Measurements from ENCODE around the gene PDZD7. TPM values are rescaled to one million over a fixed set of nuclear protein-coding genes. Genes with fewer than 3 reads are reported as not detected.

PDZD7 gene
- total RNA-seq, 4 donors from 2014 or later: under 0.01 to 0.75 (median 0.39) TPM

DNA sequence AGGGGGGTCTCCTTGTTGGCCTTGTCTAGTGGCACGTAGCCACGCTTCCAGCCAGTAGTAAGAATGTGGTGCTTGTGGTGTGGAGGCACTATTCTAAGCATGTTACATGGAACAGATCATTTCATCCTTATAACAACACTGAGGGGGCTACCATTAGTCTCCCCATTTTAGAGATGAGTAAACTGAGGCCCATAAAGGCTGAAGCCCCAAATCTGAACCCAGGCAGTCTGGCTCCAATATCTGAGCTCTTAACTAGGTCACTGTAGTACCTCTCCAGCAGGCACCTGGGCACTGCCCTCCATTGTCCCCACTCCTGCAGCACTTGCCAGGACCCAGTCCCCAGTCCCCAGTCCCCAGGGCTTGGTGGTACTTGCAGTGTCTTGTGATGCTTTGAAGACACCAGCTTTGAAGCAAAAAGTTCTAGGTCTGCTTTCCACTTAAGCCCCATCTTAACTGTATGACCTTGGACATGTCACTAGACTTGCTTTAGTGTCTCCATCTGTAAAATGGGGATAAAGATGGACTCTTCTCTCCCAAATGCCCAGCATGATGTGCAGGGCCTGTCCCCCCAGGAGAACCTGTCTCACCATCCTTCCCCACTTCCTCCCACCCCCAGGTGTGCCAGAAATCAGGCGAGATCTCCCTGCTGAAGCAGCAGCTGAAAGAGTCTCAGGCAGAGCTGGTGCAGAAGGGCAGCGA is 24.9 kb downstream of the PDZD7 start:
- 95% methylated on average over 2 of the region's 4 CpGs for WGBS
- TF ChIP-seq POLR2AphosphoS5 (IDR thresholded peaks at IDR 0.05) (no peak), EP300 (IDR thresholded peaks at IDR 0.05) (no peak)
- TF ChIP-seq, protein P1, sequence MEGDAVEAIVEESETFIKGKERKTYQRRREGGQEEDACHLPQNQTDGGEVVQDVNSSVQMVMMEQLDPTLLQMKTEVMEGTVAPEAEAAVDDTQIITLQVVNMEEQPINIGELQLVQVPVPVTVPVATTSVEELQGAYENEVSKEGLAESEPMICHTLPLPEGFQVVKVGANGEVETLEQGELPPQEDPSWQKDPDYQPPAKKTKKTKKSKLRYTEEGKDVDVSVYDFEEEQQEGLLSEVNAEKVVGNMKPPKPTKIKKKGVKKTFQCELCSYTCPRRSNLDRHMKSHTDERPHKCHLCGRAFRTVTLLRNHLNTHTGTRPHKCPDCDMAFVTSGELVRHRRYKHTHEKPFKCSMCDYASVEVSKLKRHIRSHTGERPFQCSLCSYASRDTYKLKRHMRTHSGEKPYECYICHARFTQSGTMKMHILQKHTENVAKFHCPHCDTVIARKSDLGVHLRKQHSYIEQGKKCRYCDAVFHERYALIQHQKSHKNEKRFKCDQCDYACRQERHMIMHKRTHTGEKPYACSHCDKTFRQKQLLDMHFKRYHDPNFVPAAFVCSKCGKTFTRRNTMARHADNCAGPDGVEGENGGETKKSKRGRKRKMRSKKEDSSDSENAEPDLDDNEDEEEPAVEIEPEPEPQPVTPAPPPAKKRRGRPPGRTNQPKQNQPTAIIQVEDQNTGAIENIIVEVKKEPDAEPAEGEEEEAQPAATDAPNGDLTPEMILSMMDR (IDR thresholded peaks at IDR 0.05): no peak
- intact Hi-C loops (cut with DNase I): no loop called here
- Histone ChIP-seq H3K9me3 (no peaks in the 10 kb centered on the region), H3K36me3 (peaks cover 16 to 54% (median 50%) of the 10 kb centered on the region in 4 donors), H3K4me3 (no peak overlapping the region), H3K27ac (replicated peaks in 1 of 4) (peak overlapping the region in 2 of 4 donors; percentile 66 to 100), H3K4me1 (peaks cover 55 to 81% (median 68%) of the 10 kb centered on the region in 4 donors), H3K27me3 (no peaks in the 10 kb centered on the region)
- no peak for DNase-seq (ENCODE audit: extremely low spot score)

DNA sequence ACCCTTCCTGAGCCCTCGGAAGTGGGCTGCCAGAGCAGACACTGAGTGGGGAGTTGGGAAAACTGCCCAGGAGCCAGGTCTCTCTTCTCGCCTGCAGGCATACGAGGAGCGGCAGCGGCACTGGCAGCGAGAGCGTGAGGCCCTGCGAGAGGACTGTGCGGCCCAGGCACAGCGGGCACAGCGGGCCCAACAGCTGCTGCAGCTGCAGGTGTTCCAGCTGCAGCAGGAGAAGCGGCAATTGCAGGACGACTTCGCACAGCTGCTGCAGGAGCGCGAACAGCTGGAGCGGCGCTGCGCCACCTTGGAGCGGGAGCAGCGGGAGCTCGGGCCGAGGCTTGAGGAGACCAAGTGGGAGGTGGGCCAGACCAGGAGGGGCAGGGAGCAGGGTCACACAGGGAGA is 25.6 kb downstream of the PDZD7 start:
- 87% methylated on average over 11 of the region's 23 CpGs for whole genome bisulfite sequencing
- peaks cover 16 to 54% (median 50%) of the 10 kb centered on the region in 4 donors for H3K36me3 ChIP-seq

DNA sequence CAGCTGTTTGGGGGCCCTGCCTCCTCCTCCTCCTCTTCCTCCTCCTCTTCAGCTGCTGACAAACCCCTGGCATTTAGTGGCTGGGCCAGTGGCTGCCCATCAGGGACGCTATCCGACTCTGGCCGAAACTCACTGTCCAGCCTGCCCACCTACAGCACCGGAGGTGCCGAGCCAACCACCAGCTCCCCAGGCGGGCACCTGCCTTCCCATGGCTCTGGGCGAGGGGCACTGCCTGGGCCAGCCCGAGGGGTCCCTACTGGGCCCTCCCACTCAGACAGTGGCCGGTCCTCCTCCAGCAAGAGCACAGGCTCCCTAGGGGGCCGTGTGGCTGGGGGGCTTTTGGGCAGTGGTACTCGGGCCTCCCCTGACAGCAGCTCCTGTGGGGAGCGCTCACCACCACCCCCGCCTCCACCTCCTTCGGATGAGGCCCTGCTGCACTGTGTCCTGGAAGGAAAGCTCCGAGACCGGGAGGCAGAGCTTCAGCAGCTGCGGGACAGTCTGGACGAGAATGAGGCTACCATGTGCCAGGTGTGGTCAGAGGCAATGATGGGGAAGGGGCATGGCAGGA is 27.2 kb downstream of the PDZD7 start:
- Histone ChIP-seq H3K36me3 (peaks cover 16 to 54% (median 50%) of the 10 kb centered on the region in 4 donors), H3K4me3 (no peak overlapping the region), H3K27ac (replicated peaks in 1 of 4) (peak overlapping the region; percentile 98 to 100 (median 100)), H3K9me3 (no peaks in the 10 kb centered on the region), H3K4me1 (peaks cover 59 to 88% (median 76%) of the 10 kb centered on the region in 4 donors), H3K27me3 (no peaks in the 10 kb centered on the region)
- DNase-seq (ENCODE audit: extremely low spot score): no peak
- WGBS: no CpG with 5 or more reads among the region's 18 CpGs
- TF ChIP-seq EP300 (IDR thresholded peaks at IDR 0.05): no peak
- TF ChIP-seq, protein P1 (IDR thresholded peaks at IDR 0.05): no peak
- no peak for TF ChIP-seq POLR2A (IDR thresholded peaks at IDR 0.05; ENCODE audit: low read depth)
- TF ChIP-seq POLR2AphosphoS5 (IDR thresholded peaks at IDR 0.05): no peak
- intact Hi-C loops (cut with DNase I): no loop called here

More for the DNA sequence above, 25.6 kb downstream of the PDZD7 start:
- DNase-seq (ENCODE audit: extremely low spot score): no peak
- Histone ChIP-seq H3K27ac (replicated peaks in 1 of 4) (peak overlapping the region in 1 of 4 donors; percentile 100), H3K27me3 (no peaks in the 10 kb centered on the region), H3K9me3 (no peaks in the 10 kb centered on the region), H3K4me1 (peaks cover 59 to 87% (median 75%) of the 10 kb centered on the region in 4 donors), H3K4me3 (no peak overlapping the region)
- TF ChIP-seq POLR2AphosphoS5 (IDR thresholded peaks at IDR 0.05) (no peak), POLR2A (IDR thresholded peaks at IDR 0.05; ENCODE audit: low read depth) (no peak), EP300 (IDR thresholded peaks at IDR 0.05) (no peak)
- TF ChIP-seq, protein P1 (IDR thresholded peaks at IDR 0.05): no peak
- intact Hi-C loops (cut with DNase I): no loop called here

DNA sequence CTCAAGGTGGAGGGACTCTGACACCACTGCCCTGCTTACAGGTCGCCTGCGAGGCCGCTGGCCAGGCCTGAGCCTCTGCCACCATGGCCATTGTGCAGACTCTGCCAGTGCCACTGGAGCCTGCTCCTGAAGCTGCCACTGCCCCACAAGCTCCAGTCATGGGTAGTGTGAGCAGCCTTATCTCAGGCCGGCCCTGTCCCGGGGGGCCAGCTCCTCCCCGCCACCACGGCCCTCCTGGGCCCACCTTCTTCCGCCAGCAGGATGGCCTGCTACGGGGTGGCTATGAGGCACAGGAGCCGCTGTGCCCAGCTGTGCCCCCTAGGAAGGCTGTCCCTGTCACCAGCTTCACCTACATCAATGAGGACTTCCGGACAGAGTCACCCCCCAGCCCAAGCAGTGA is 28.5 kb downstream of the PDZD7 start:
- H3K4me1 ChIP-seq: peaks cover 50 to 88% (median 74%) of the 10 kb centered on the region in 4 donors
- H3K4me3 ChIP-seq: no peak overlapping the region
- 89% methylated on average over 8 of the region's 11 CpGs for WGBS
- no peaks in the 10 kb centered on the region for H3K27me3 ChIP-seq
- TF ChIP-seq POLR2AphosphoS5 (IDR thresholded peaks at IDR 0.05) (no peak), POLR2A (IDR thresholded peaks at IDR 0.05; ENCODE audit: low read depth) (no peak), EP300 (IDR thresholded peaks at IDR 0.05) (no peak)
- TF ChIP-seq, protein P1 (IDR thresholded peaks at IDR 0.05): no peak
- no peaks in the 10 kb centered on the region for H3K9me3 ChIP-seq
- DNase-seq (ENCODE audit: extremely low spot score): no peak
- H3K27ac ChIP-seq (replicated peaks in 1 of 4): peak overlapping the region; percentile 98 to 100 (median 100)
- H3K36me3 ChIP-seq: peaks cover 16 to 52% (median 50%) of the 10 kb centered on the region in 4 donors
- intact Hi-C loops (cut with DNase I): no loop called here

Measured in esophagus muscularis mucosa (tissue), 4 donors.